Measurements from ENCODE around the gene SLC25A21.

GRCh38 chr14:36665887-36666415 is 506.5 kb downstream of the SLC25A21 start:
- TF ChIP-seq, protein P1, sequence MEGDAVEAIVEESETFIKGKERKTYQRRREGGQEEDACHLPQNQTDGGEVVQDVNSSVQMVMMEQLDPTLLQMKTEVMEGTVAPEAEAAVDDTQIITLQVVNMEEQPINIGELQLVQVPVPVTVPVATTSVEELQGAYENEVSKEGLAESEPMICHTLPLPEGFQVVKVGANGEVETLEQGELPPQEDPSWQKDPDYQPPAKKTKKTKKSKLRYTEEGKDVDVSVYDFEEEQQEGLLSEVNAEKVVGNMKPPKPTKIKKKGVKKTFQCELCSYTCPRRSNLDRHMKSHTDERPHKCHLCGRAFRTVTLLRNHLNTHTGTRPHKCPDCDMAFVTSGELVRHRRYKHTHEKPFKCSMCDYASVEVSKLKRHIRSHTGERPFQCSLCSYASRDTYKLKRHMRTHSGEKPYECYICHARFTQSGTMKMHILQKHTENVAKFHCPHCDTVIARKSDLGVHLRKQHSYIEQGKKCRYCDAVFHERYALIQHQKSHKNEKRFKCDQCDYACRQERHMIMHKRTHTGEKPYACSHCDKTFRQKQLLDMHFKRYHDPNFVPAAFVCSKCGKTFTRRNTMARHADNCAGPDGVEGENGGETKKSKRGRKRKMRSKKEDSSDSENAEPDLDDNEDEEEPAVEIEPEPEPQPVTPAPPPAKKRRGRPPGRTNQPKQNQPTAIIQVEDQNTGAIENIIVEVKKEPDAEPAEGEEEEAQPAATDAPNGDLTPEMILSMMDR (IDR thresholded peaks at IDR 0.05): no peak
- TF ChIP-seq POLR2AphosphoS5 (IDR thresholded peaks at IDR 0.05): no peak
- no peak for TF ChIP-seq POLR2A (IDR thresholded peaks at IDR 0.05)

All from stomach (tissue), 4 donors.